ENCODE data around the gene SIAE. TPM values are rescaled to one million over a fixed set of nuclear protein-coding genes. Genes with fewer than 3 reads are reported as not detected.

The SIAE gene
- polyA plus RNA-seq, 1 of the 3 experiments (the other 2 are of a cell fraction) = 27.9 TPM

- Histone ChIP-seq H3K4me1 (ENCODE audit: control insufficient read depth in 1 of 2, insufficient read depth in 2 of 2, low read depth in 1 of 2, low read length in 1 of 2) (no peaks in the 10 kb centered on the region), H4K20me1 (ENCODE audit: insufficient read depth) (no peaks in the 10 kb centered on the region), H3K36me3 (replicated peaks in 1 of 2; ENCODE audit: control insufficient read depth in 1 of 2, insufficient read depth in 2 of 2, low read length in 1 of 2) (peaks cover 64 to 96% of the 10 kb centered on the region in 2 experiments), H3K9me3 (no peaks in the 10 kb centered on the region), H3K27ac (ENCODE audit: low read depth in 2 of 2, low read length in 1 of 2) (no peak overlapping the region), H3K9ac (no peak overlapping the region), H3K79me2 (ENCODE audit: insufficient read depth) (no peaks in the 10 kb centered on the region; the same call in 1 of the 2 replicates), H3K4me3 (ENCODE audit: low read depth in 2 of 2, low read length in 1 of 2) (no peak overlapping the region), H3K27me3 (ENCODE audit: insufficient read depth) (no peaks in the 10 kb centered on the region), H3K9me2 (no peaks in the 10 kb centered on the region), H2AFZ (ENCODE audit: low read depth) (no peak overlapping the region), H3F3A (replicated peaks; ENCODE audit: insufficient read depth) (peaks cover 4% of the 10 kb centered on the region), H3K4me2 (no peak overlapping the region)
- ChIA-PET POLR2A (no interaction called here), CTCF (interaction anchor here (0.8 to 6.1 kb wide), 5 partner anchors 10 to 233 kb away, joined by 3 to 44 read pairs (median 4); partner anchors contain the start of genes NRGN and TBRG1)
- 42% methylated on average over 1 of the region's 1 CpG for WGBS (ENCODE audit: low lambda C conversion rate)
- TF ChIP-seq RAD21 (IDR thresholded peaks at IDR 0.05; ENCODE audit: low read length) = 0 out of 2 replicates have a peak, but pooled peaks have one; percentile 5
- TF ChIP-seq, protein P1, sequence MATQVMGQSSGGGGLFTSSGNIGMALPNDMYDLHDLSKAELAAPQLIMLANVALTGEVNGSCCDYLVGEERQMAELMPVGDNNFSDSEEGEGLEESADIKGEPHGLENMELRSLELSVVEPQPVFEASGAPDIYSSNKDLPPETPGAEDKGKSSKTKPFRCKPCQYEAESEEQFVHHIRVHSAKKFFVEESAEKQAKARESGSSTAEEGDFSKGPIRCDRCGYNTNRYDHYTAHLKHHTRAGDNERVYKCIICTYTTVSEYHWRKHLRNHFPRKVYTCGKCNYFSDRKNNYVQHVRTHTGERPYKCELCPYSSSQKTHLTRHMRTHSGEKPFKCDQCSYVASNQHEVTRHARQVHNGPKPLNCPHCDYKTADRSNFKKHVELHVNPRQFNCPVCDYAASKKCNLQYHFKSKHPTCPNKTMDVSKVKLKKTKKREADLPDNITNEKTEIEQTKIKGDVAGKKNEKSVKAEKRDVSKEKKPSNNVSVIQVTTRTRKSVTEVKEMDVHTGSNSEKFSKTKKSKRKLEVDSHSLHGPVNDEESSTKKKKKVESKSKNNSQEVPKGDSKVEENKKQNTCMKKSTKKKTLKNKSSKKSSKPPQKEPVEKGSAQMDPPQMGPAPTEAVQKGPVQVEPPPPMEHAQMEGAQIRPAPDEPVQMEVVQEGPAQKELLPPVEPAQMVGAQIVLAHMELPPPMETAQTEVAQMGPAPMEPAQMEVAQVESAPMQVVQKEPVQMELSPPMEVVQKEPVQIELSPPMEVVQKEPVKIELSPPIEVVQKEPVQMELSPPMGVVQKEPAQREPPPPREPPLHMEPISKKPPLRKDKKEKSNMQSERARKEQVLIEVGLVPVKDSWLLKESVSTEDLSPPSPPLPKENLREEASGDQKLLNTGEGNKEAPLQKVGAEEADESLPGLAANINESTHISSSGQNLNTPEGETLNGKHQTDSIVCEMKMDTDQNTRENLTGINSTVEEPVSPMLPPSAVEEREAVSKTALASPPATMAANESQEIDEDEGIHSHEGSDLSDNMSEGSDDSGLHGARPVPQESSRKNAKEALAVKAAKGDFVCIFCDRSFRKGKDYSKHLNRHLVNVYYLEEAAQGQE (IDR thresholded peaks at IDR 0.05; ENCODE audit: low read depth, low read length) = no peak
- TF ChIP-seq, protein P2, sequence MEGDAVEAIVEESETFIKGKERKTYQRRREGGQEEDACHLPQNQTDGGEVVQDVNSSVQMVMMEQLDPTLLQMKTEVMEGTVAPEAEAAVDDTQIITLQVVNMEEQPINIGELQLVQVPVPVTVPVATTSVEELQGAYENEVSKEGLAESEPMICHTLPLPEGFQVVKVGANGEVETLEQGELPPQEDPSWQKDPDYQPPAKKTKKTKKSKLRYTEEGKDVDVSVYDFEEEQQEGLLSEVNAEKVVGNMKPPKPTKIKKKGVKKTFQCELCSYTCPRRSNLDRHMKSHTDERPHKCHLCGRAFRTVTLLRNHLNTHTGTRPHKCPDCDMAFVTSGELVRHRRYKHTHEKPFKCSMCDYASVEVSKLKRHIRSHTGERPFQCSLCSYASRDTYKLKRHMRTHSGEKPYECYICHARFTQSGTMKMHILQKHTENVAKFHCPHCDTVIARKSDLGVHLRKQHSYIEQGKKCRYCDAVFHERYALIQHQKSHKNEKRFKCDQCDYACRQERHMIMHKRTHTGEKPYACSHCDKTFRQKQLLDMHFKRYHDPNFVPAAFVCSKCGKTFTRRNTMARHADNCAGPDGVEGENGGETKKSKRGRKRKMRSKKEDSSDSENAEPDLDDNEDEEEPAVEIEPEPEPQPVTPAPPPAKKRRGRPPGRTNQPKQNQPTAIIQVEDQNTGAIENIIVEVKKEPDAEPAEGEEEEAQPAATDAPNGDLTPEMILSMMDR (IDR thresholded peaks at IDR 0.05) = peak; percentile 55
- peak; percentile 22 for DNase-seq
These were observed 40.2 kb downstream of the SIAE start for GRCh38 chr11:124633355-124633754.

DNA sequence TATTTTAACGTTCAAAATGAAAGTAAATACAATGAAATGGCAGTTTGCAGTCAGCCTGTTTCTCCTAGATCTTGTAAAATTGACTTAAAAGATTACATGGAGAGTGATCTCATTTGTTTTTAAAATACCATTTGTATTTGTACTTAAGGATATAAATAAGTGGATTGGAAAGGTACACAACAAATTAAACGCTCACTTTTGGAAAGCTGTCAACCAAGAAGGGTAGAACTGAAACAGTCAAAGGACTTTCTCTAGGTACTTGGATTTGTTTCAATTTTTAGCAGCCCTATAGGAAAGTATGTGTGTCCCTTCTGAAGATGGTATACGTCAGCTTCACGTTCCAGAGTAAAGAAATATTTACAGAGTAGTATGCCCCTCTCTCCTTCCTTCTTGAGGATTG, 43.6 kb downstream of the SIAE start:
- no peak overlapping the region for H3K27ac ChIP-seq (ENCODE audit: low read depth in 2 of 2, low read length in 1 of 2)
- WGBS (ENCODE audit: low lambda C conversion rate) = 88% methylated on average over 4 of the region's 4 CpGs
- POLR2A ChIA-PET = no interaction called here

More for the DNA sequence above, 43.6 kb downstream of the SIAE start:
- no peak overlapping the region for H3K4me2 ChIP-seq
- no peaks in the 10 kb centered on the region; a peak in 1 of 4 replicates for H3K4me1 ChIP-seq (ENCODE audit: control insufficient read depth in 1 of 2, insufficient read depth in 2 of 2, low read depth in 1 of 2, low read length in 1 of 2)
- peaks cover 83 to 95% of the 10 kb centered on the region in 2 experiments for H3K36me3 ChIP-seq (replicated peaks in 1 of 2; ENCODE audit: control insufficient read depth in 1 of 2, insufficient read depth in 2 of 2, low read length in 1 of 2)
- no peaks in the 10 kb centered on the region for H3K27me3 ChIP-seq (ENCODE audit: insufficient read depth)
- peaks cover 7% of the 10 kb centered on the region; the same call in 1 of the 2 replicates for H4K20me1 ChIP-seq (ENCODE audit: insufficient read depth)
- TF ChIP-seq, protein P2 (IDR thresholded peaks at IDR 0.05) = no peak
- TF ChIP-seq ELF1 (IDR thresholded peaks at IDR 0.05) (no peak), IRF3 (IDR thresholded peaks at IDR 0.05; ENCODE audit: low read depth, low read length) (no peak), MEF2A (IDR thresholded peaks at IDR 0.05; ENCODE audit: borderline replicate concordance, low read depth) (no peak), FOSL2 (IDR thresholded peaks at IDR 0.05; ENCODE audit: borderline replicate concordance, low read depth) (no peak), TAF1 (IDR thresholded peaks at IDR 0.05; ENCODE audit: borderline replicate concordance, low read depth, low read length) (no peak), MXI1 (IDR thresholded peaks at IDR 0.05; ENCODE audit: low read depth, low read length) (no peak), RFX5 (IDR thresholded peaks at IDR 0.05; ENCODE audit: low read length) (no peak), GABPA (IDR thresholded peaks at IDR 0.05; ENCODE audit: low read depth) (no peak), JUND (IDR thresholded peaks at IDR 0.05) (no peak)
- TF ChIP-seq, protein P3, sequence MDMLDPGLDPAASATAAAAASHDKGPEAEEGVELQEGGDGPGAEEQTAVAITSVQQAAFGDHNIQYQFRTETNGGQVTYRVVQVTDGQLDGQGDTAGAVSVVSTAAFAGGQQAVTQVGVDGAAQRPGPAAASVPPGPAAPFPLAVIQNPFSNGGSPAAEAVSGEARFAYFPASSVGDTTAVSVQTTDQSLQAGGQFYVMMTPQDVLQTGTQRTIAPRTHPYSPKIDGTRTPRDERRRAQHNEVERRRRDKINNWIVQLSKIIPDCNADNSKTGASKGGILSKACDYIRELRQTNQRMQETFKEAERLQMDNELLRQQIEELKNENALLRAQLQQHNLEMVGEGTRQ (IDR thresholded peaks at IDR 0.05; ENCODE audit: borderline replicate concordance, low read depth, low read length) = no peak
- no peak overlapping the region for H2AFZ ChIP-seq (ENCODE audit: low read depth)
- H3K9me2 ChIP-seq = no peaks in the 10 kb centered on the region
- no peak for DNase-seq
- no peak overlapping the region for H3K9ac ChIP-seq
- H3F3A ChIP-seq (replicated peaks; ENCODE audit: insufficient read depth) = peaks cover 5% of the 10 kb centered on the region
- CTCF ChIA-PET = interaction anchor here (0.9 to 6.1 kb wide), 4 partner anchors 10 to 246 kb away, joined by 3 to 44 read pairs (median 4); no protein-coding TSS in a partner anchor
- peaks cover 23% of the 10 kb centered on the region for H3K79me2 ChIP-seq (ENCODE audit: insufficient read depth)
- no peaks in the 10 kb centered on the region for H3K9me3 ChIP-seq
- no peak overlapping the region for H3K4me3 ChIP-seq (ENCODE audit: low read depth in 2 of 2, low read length in 1 of 2)

Measured in SK-N-SH (cell line).